H9 (cell line): ENCODE measurements around the gene FKRP. TPM values are rescaled to one million over a fixed set of nuclear protein-coding genes. Genes with fewer than 3 reads are reported as not detected.

ENCODE experiments used
- DNase-seq: peaks from one replicate; pipeline ENCODE4 v3.0.0-alpha.2; 2017
- H2AFZ ChIP-seq: one replicate; pipeline ENCODE4 v1.6.1; 2013; ENCODE audit warnings: mild to moderate bottlenecking, low read length, control low read depth, moderate library complexity
- H2AK5ac ChIP-seq: 2 replicates; pipeline ENCODE4 v1.6.1; 2013; ENCODE audit warnings: low read length, control low read depth, mixed read lengths; ENCODE audit not compliant: insufficient read length
- H2BK120ac ChIP-seq: one replicate; pipeline ENCODE4 v1.6.1; 2013; ENCODE audit warnings: low read depth, mild to moderate bottlenecking, low read length, control low read depth, inconsistent platforms; ENCODE audit not compliant: poor library complexity, severe bottlenecking
- H2BK12ac ChIP-seq: 2 replicates; pipeline ENCODE4 v1.6.1; 2013; ENCODE audit warnings: low read length, control low read depth, mixed read lengths, low read depth; ENCODE audit not compliant: insufficient read length
- H2BK15ac ChIP-seq: 2 replicates; pipeline ENCODE4 v1.6.1; 2013; ENCODE audit warnings: low read depth, low read length, control low read depth
- H2BK20ac ChIP-seq: one replicate; pipeline ENCODE4 v1.6.1; 2013; ENCODE audit warnings: low read depth, mild to moderate bottlenecking, low read length, control low read depth, inconsistent platforms; ENCODE audit not compliant: poor library complexity, severe bottlenecking
- H2BK5ac ChIP-seq: 2 replicates; pipeline ENCODE4 v1.6.1; 2013; ENCODE audit warnings: low read length, control low read depth, mixed read lengths; ENCODE audit not compliant: insufficient read length
- H3K14ac ChIP-seq: 2 replicates; pipeline ENCODE4 v1.6.1; 2013; ENCODE audit warnings: low read length, control low read depth; ENCODE audit not compliant: insufficient read depth
- H3K18ac ChIP-seq: 2 replicates; pipeline ENCODE4 v1.6.1; 2013; ENCODE audit warnings: low read depth, mild to moderate bottlenecking, mixed read lengths, low read length, control low read depth; ENCODE audit not compliant: insufficient read length
- H3K23ac ChIP-seq: 2 replicates; pipeline ENCODE4 v1.6.1; 2013; ENCODE audit warnings: low read length, control low read depth, mixed read lengths, low read depth; ENCODE audit not compliant: insufficient read length
- H3K23me2 ChIP-seq: 2 replicates; pipeline ENCODE4 v1.6.1; 2013; ENCODE audit warnings: low read depth, mild to moderate bottlenecking, mixed read lengths, low read length, control low read depth; ENCODE audit not compliant: insufficient read length, poor library complexity, severe bottlenecking
- H3K27ac ChIP-seq: 2 replicates; pipeline ENCODE4 v1.5.1; 2013; ENCODE audit warnings: low read length, control low read depth, mixed read lengths, low read depth; ENCODE audit not compliant: insufficient read length
- H3K27me3 ChIP-seq: 2 replicates; pipeline ENCODE4 v1.6.1; 2013; ENCODE audit warnings: low read length, control low read depth, inconsistent platforms; ENCODE audit not compliant: insufficient read depth
- H3K4ac ChIP-seq: 2 replicates; pipeline ENCODE4 v1.6.1; 2013; ENCODE audit warnings: low read depth, mild to moderate bottlenecking, control low read depth, inconsistent platforms, low read length, moderate library complexity
- H3K4me1 ChIP-seq: 2 replicates; pipeline ENCODE4 v1.6.1; 2013; ENCODE audit warnings: low read length, control low read depth, inconsistent platforms; ENCODE audit not compliant: insufficient read depth
- H3K4me2 ChIP-seq: 2 replicates; pipeline ENCODE4 v1.6.1; 2013; ENCODE audit warnings: low read length, control low read depth, mixed read lengths; ENCODE audit not compliant: insufficient read length, insufficient read depth
- H3K56ac ChIP-seq: 2 replicates; pipeline ENCODE4 v1.6.1; 2013; ENCODE audit warnings: low read depth, mild to moderate bottlenecking, mixed read lengths, low read length, control low read depth; ENCODE audit not compliant: insufficient read length
- H3K79me1 ChIP-seq: 2 replicates; pipeline ENCODE4 v1.6.1; 2013; ENCODE audit warnings: low read depth, mild to moderate bottlenecking, moderate library complexity, low read length, control low read depth, inconsistent platforms; ENCODE audit not compliant: insufficient read depth, poor library complexity, severe bottlenecking
- H3K79me2 ChIP-seq: 2 replicates; pipeline ENCODE4 v1.6.1; 2013; ENCODE audit warnings: low read length, control low read depth, inconsistent platforms; ENCODE audit not compliant: insufficient read depth
- H3K9ac ChIP-seq: 2 replicates; pipeline ENCODE4 v1.6.1; 2013; ENCODE audit warnings: low read length, control low read depth, mixed read lengths; ENCODE audit not compliant: insufficient read length; ENCODE audit errors: extremely low read depth
- H3K9me3 ChIP-seq: one replicate; pipeline ENCODE4 v1.6.1; 2013; ENCODE audit warnings: low read depth, low read length, inconsistent platforms; ENCODE audit not compliant: control insufficient read depth
- H3T11ph ChIP-seq: one replicate; pipeline ENCODE4 v1.6.1; 2013; ENCODE audit warnings: mild to moderate bottlenecking, low read length, control low read depth, inconsistent platforms
- H4K20me1 ChIP-seq: one replicate; pipeline ENCODE4 v1.6.1; 2013; ENCODE audit not compliant: control insufficient read depth, insufficient read length, insufficient read depth
- H4K5ac ChIP-seq: 2 replicates; pipeline ENCODE4 v1.6.1; 2013; ENCODE audit warnings: low read depth, mild to moderate bottlenecking, mixed read lengths, low read length, control low read depth; ENCODE audit not compliant: insufficient read length
- H4K8ac ChIP-seq: replicated peaks from 2 replicates; pipeline ENCODE4 v1.6.1; 2013; ENCODE audit warnings: low read length, control low read depth, mixed read lengths, low read depth; ENCODE audit not compliant: insufficient read length
- H4K91ac ChIP-seq: 2 replicates; pipeline ENCODE4 v1.6.1; 2013; ENCODE audit warnings: low read depth, mild to moderate bottlenecking, moderate library complexity, mixed read lengths, low read length, control low read depth; ENCODE audit not compliant: insufficient read length
- H3K27ac Mint-ChIP-seq, 3 experiments: 2 replicates in 2 of 3; 3 replicates in 1 of 3; pipeline ENCODE4 v1.8.0; 2020 to 2021; ENCODE audit warnings: mixed read lengths in 3 of 3, mild to moderate bottlenecking in 1 of 3, moderate library complexity in 1 of 3
- H3K27me3 Mint-ChIP-seq: 2 replicates; pipeline ENCODE4 v1.8.0; 2021; ENCODE audit warnings: low read depth, mild to moderate bottlenecking, moderate library complexity, mixed read lengths
- H3K36me3 Mint-ChIP-seq, 3 experiments: 2 replicates in 2 of 3; 3 replicates in 1 of 3; pipeline ENCODE4 v1.8.0; 2020 to 2021; ENCODE audit warnings: low read depth in 3 of 3, mixed read lengths in 3 of 3; ENCODE audit not compliant: insufficient read depth in 1 of 3
- H3K4me1 Mint-ChIP-seq, 2 experiments: 2 replicates each; pipeline ENCODE4 v1.8.0; 2020; ENCODE audit warnings: mixed read lengths in 2 of 2
- H3K4me3 Mint-ChIP-seq, 2 experiments: 2 replicates in 1 of 2; 3 replicates in 1 of 2; pipeline ENCODE4 v1.8.0; 2020 to 2021; ENCODE audit warnings: mild to moderate bottlenecking in 2 of 2, mixed read lengths in 2 of 2, moderate library complexity in 1 of 2
- H3K9me3 Mint-ChIP-seq, 2 experiments: 2 replicates in 1 of 2; 3 replicates in 1 of 2; pipeline ENCODE4 v1.8.0; 2020; ENCODE audit warnings: mild to moderate bottlenecking in 2 of 2, mixed read lengths in 2 of 2, moderate library complexity in 1 of 2
- WGBS: extraction: QIAGEN DNeasy Blood & Tissue Kit; methylation state at CpG from one replicate; pipeline ENCODE4 v1.1.7; 2013; ENCODE audit warnings: missing lambda C conversion rate, low lambda C conversion rate, mixed read lengths; ENCODE audit not compliant: insufficient read length; ENCODE audit errors: extremely low coverage; 5-methylcytosine and 5-hydroxymethylcytosine counted together
- total RNA-seq: library from RNA; stranded (reverse); gene quantifications from 2 replicates; pipeline ENCODE4 v1.2.1, GENCODE V29; 2021
- TF ChIP-seq, protein P1 (sequence below): fragments of 200-600 bp; sonication (generic); conservative IDR thresholded peaks from 3 replicates; pipeline ENCODE4 v1.8.0; 2021; ENCODE audit warnings: antibody characterized with exemption, mild to moderate bottlenecking

FKRP gene
- total RNA-seq, 1 experiment from 2014 or later: 42.2 TPM

DNA sequence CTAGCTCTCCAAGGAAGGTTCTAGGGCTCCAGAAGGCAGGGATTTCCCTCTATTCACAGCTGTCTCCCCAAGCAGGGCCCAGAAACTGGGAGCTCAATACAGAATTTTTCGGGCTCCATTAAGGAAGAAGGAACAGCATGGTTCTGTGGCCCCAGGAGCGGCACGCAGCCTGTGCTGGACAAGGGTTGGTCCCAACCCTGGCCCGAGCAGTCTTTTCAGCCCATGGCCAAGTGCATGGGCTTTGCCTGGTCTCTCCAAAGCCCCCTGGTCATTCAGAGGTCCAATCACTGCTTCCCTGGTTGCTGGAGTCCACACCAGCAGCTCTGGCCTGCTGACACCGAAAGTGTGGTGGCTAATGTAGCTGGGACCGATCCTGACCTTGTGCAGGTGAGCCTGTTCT, 22.4 kb upstream of the FKRP start:
- Histone ChIP-seq H3T11ph (no peak overlapping the region), H3K23ac (no peak overlapping the region), H3K14ac (no peak overlapping the region), H4K91ac (no peak overlapping the region), H3K27me3 (no peaks in the 10 kb centered on the region), H3K9me3 (no peaks in the 10 kb centered on the region), H2AK5ac (no peak overlapping the region), H3K4ac (no peak overlapping the region), H3K4me2 (no peak overlapping the region), H3K18ac (no peak overlapping the region), H3K79me2 (no peaks in the 10 kb centered on the region), H4K8ac (no peak overlapping the region), H3K27ac (no peak overlapping the region), H2BK5ac (no peak overlapping the region), H2AFZ (no peak overlapping the region), H4K20me1 (no peaks in the 10 kb centered on the region), H3K9ac (no peak overlapping the region), H2BK120ac (no peak overlapping the region), H2BK15ac (no peak overlapping the region), H3K23me2 (no peaks in the 10 kb centered on the region), H3K79me1 (no peaks in the 10 kb centered on the region), H2BK20ac (no peak overlapping the region), H3K4me1 (no peaks in the 10 kb centered on the region), H2BK12ac (no peak overlapping the region), H3K56ac (no peak overlapping the region), H4K5ac (no peak overlapping the region)
- peaks cover 10 to 20% of the 10 kb centered on the region in 2 experiments for H3K4me1 Mint-ChIP-seq
- no peak for DNase-seq
- no peaks in the 10 kb centered on the region; the same call in 1 of the 2 replicates for H3K27me3 Mint-ChIP-seq
- no peak overlapping the region for H3K4me3 Mint-ChIP-seq
- peaks cover 40 to 74% (median 72%) of the 10 kb centered on the region in 3 experiments for H3K36me3 Mint-ChIP-seq
- H3K27ac Mint-ChIP-seq: no peak overlapping the region
- TF ChIP-seq, protein P1, sequence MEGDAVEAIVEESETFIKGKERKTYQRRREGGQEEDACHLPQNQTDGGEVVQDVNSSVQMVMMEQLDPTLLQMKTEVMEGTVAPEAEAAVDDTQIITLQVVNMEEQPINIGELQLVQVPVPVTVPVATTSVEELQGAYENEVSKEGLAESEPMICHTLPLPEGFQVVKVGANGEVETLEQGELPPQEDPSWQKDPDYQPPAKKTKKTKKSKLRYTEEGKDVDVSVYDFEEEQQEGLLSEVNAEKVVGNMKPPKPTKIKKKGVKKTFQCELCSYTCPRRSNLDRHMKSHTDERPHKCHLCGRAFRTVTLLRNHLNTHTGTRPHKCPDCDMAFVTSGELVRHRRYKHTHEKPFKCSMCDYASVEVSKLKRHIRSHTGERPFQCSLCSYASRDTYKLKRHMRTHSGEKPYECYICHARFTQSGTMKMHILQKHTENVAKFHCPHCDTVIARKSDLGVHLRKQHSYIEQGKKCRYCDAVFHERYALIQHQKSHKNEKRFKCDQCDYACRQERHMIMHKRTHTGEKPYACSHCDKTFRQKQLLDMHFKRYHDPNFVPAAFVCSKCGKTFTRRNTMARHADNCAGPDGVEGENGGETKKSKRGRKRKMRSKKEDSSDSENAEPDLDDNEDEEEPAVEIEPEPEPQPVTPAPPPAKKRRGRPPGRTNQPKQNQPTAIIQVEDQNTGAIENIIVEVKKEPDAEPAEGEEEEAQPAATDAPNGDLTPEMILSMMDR: no peak
- no CpG with 5 or more reads among the region's 6 CpGs for WGBS
- H3K9me3 Mint-ChIP-seq: no peaks in the 10 kb centered on the region
